Activated naive CD4-positive, alpha-beta T cell treated with anti-CD3 and anti-CD28 coated beads, Interleukin-2, amount 10 ng/mL, durations not matched to agents 7 days and 5 days (primary cell): ENCODE measurements around the gene COL27A1.

ENCODE experiments used
- CTCF ChIA-PET: fragments of 350-600 bp; sonication (Branson Sonifier 250); formaldehyde crosslinking; loops from one replicate; lab custom pipeline; 2021; ENCODE audit warnings: antibody characterized with exemption; lab: Charles Lee
- DNase-seq: peaks from one replicate; pipeline ENCODE4 v3.0.0-alpha.2; 2020
- H3K27ac Mint-ChIP-seq: one replicate; pipeline ENCODE4 v1.8.0; 2021; ENCODE audit warnings: mild to moderate bottlenecking, moderate library complexity, mixed read lengths
- H3K27me3 Mint-ChIP-seq: one replicate; pipeline ENCODE4 v1.8.0; 2021; ENCODE audit warnings: mild to moderate bottlenecking, mixed read lengths
- H3K36me3 Mint-ChIP-seq: one replicate; pipeline ENCODE4 v1.8.0; 2021; ENCODE audit warnings: mixed read lengths
- H3K4me1 Mint-ChIP-seq: one replicate; pipeline ENCODE4 v1.8.0; 2021; ENCODE audit warnings: mixed read lengths
- H3K4me3 Mint-ChIP-seq: one replicate; pipeline ENCODE4 v1.8.0; 2021; ENCODE audit warnings: mild to moderate bottlenecking, moderate library complexity, mixed read lengths
- H3K9me3 Mint-ChIP-seq: one replicate; pipeline ENCODE4 v1.8.0; 2021; ENCODE audit warnings: mixed read lengths

COL27A1 gene

DNA sequence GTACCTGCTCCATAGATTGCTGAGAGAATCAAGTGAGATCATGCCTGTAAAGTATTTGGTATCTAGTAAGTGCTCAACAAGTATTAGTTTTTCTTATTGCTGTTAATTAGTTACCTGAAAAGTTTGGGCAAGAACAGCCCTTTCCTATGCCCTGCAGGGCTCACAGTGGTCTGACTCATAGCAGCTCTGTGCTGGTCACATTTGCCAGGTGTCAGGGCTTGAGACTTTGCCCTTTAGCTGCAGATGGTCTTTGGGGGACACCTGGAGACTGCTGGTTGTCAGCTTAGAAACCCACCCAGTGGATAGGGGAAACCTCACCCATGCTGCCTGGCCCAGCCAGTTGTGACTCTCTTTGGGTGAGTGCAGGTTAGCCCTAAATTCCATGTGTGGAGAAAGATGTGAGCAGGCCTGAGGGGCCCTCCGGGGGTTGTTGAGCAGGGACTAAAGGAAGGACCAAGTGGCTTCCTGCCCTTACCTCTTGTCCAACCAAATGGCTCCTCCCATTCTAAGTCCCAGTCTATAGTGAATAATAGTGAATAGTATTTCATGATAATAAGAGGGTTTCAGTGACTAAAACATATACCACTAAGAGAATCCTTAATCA lies 9.0 kb downstream of the COL27A1 start:
- Mint-ChIP-seq H3K4me1 (no peaks in the 10 kb centered on the region), H3K27ac (no peak overlapping the region), H3K27me3 (peaks cover 3% of the 10 kb centered on the region), H3K36me3 (no peaks in the 10 kb centered on the region), H3K4me3 (no peak overlapping the region), H3K9me3 (no peaks in the 10 kb centered on the region)
- CTCF ChIA-PET: interaction anchor here (0.8 to 0.9 kb wide), 2 partner anchors 127 to 128 kb away, joined by 3 read pairs; no protein-coding TSS in a partner anchor
- no peak for DNase-seq

DNA sequence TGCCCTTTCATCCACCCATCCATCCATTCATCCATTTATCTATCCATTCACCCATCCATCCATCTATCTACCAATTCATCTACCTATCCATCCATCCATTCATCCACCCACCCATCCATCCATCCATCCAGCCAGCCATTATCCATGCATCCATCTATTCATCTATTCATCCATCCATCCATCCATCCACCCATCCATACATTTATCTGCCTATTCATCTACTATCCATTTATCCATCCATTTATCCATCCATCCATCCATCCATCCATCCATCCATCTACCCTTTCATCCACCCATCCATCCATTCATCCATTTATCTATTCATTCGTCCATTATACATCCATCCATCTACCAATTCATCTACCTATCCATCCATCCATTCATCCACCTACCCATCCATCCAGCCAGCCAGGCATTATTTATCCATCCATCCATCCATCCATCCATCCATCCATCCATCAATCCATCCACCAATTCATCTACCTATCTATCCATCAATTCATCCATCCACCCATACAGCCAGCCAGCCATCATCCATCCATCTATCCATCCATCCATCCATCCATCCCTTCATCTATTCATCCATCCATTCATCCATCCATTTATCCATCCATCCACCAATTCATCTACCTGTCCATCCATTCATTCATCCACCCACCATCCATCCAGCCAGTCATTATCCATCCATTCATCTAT lies 10.2 kb downstream of the COL27A1 start:
- CTCF ChIA-PET: no interaction called here
- Mint-ChIP-seq H3K4me3 (no peak overlapping the region), H3K27ac (no peak overlapping the region), H3K4me1 (no peaks in the 10 kb centered on the region), H3K27me3 (no peaks in the 10 kb centered on the region), H3K36me3 (no peaks in the 10 kb centered on the region), H3K9me3 (no peaks in the 10 kb centered on the region)
- no peak for DNase-seq

DNA sequence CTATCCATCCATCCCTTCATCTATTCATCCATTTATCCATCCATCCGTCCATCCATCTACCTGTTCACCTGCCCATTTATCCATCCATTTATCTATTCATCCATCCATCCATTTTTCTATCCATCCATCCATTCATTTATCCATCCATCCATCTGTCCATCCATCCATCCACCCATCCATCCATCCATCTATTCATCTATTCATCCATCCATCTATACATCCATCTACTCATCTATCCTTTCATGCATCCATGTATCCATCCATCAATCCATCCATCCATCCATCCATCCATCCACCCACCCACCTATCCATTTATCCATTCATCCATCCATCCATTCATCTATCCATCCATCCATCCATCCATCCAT lies 10.8 kb downstream of the COL27A1 start:
- no peaks in the 10 kb centered on the region for H3K27me3 Mint-ChIP-seq
- H3K36me3 Mint-ChIP-seq: no peaks in the 10 kb centered on the region
- no peaks in the 10 kb centered on the region for H3K9me3 Mint-ChIP-seq
- DNase-seq: no peak
- CTCF ChIA-PET: no interaction called here
- H3K4me1 Mint-ChIP-seq: no peaks in the 10 kb centered on the region
- H3K27ac Mint-ChIP-seq: no peak overlapping the region
- no peak overlapping the region for H3K4me3 Mint-ChIP-seq

DNA sequence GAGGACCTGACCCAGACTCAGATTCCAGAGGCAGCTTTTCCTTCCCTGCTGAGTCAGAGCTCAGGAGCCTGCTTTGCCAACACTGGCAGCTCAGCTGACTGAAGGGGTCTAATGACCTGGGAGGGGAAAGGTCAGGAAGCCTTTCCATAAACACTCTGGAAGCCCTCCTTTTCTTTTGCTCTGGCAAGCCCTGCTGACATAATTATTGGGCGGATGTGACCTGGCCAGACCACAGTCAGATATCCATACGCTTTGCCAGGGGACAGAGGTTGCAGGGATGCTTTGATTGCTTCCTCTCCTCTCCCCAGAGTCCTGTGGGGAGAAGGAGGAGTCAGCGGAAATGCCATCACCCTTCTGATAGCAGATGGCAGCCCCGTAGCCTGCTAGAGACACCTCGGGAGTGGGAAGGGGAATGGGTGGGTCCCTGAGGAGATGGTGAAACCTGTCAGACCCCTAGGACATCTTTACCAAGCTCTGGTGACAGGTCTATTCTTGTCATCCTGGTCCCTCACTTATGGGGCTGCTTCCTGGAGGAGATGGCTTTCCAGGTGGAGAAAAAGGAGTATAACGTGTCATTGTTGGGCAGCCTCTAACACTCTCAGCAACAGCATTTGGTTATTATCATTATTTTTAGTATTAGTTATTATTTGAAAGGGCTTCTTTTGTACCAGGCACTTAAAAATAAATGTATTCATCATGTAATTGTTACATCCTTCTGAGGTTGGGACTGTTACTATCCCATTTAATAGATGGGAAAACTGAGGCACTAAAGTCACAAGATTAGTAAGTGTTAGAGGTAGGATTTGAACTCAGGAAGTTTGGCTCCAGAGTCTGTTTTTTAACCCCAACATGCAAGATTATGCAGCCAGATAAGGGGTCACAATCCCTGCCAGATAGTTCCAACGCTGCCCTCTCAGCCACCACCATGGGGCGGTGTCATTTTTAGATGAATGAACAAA lies 11.6 kb downstream of the COL27A1 start:
- CTCF ChIA-PET: no interaction called here
- no peaks in the 10 kb centered on the region for H3K36me3 Mint-ChIP-seq

DNA sequence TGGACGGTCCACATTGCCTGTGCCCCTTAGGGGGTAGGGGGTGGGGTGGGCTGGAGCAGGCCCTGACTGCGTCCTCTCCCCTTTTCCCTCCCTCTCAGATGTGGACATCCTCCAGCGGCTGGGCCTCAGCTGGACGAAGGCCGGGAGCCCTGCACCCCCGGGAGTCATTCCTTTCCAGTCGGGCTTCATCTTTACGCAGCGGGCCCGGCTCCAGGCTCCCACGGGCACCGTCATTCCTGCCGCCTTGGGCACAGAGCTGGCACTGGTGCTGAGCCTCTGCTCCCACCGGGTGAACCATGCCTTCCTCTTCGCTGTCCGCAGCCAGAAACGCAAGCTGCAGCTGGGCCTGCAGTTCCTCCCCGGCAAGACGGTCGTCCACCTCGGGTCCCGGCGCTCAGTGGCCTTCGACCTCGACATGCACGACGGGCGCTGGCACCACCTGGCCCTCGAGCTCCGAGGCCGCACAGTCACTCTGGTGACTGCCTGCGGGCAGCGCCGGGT lies 12.3 kb downstream of the COL27A1 start:
- Mint-ChIP-seq H3K36me3 (no peaks in the 10 kb centered on the region), H3K4me1 (no peaks in the 10 kb centered on the region), H3K27me3 (no peaks in the 10 kb centered on the region), H3K4me3 (no peak overlapping the region), H3K27ac (no peak overlapping the region), H3K9me3 (no peaks in the 10 kb centered on the region)
- no peak for DNase-seq
- CTCF ChIA-PET: no interaction called here

More for the DNA sequence above, 11.6 kb downstream of the COL27A1 start:
- H3K27ac Mint-ChIP-seq: no peak overlapping the region
- DNase-seq: no peak
- no peak overlapping the region for H3K4me3 Mint-ChIP-seq
- H3K27me3 Mint-ChIP-seq: no peaks in the 10 kb centered on the region
- no peaks in the 10 kb centered on the region for H3K9me3 Mint-ChIP-seq
- H3K4me1 Mint-ChIP-seq: no peaks in the 10 kb centered on the region

DNA sequence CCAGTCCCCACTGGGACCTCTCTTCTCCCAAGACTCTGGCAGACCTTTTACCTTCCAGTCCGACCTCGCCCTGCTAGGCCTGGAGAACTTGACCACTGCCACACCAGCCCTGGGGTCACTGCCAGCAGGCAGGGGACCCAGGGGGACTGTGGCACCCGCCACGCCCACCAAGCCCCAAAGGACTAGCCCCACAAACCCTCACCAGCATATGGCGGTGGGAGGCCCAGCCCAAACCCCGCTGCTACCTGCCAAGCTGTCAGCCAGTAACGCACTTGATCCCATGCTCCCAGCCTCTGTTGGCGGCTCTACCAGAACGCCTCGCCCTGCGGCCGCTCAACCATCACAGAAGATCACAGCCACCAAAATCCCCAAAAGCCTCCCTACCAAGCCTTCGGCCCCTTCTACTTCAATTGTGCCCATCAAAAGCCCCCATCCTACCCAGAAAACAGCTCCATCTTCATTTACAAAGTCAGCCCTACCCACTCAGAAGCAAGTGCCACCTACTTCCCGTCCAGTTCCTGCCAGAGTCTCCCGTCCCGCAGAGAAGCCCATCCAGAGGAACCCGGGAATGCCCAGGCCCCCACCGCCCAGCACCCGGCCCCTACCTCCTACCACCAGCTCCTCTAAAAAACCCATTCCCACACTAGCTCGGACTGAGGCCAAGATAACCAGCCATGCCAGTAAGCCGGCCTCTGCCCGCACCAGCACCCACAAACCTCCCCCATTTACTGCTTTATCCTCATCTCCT lies 13.1 kb downstream of the COL27A1 start:
- Mint-ChIP-seq H3K27me3 (no peaks in the 10 kb centered on the region), H3K36me3 (no peaks in the 10 kb centered on the region), H3K4me1 (no peaks in the 10 kb centered on the region), H3K27ac (no peak overlapping the region), H3K4me3 (no peak overlapping the region), H3K9me3 (no peaks in the 10 kb centered on the region)
- CTCF ChIA-PET: no interaction called here
- no peak for DNase-seq

DNA sequence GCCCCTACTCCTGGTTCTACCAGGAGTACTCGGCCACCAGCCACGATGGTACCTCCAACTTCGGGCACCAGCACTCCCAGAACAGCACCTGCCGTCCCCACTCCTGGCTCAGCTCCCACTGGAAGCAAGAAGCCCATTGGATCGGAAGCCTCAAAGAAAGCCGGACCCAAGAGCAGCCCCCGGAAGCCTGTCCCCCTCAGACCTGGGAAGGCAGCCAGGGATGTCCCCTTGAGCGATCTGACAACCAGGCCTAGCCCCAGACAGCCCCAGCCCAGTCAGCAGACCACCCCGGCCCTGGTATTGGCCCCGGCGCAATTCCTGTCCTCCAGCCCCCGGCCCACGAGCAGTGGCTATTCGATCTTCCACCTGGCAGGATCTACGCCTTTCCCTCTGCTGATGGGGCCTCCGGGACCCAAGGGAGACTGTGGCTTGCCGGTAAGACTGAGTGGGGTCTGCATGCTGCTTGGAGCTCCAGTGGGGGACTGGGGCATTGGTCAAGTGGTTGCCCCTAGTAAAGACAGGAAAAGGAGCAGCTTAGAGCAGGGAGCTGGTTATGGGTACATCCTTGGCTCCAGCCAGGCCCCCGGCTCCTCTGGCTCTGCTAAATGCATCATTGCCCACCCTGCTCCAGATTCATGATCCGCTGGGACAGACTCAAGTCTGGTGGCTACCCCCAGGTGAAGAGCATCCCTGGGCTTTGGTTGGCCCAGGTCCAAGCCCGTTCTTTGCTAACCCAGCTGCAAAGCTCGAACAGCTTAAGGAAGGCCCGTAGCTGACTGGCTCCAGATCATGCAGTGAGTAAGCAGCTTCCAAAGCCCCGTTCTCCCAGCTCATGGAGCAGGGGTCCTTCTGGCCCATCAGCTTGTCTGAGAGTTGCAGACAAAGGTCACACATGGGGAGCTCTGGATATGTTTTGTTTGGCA lies 14.0 kb downstream of the COL27A1 start:
- no peak for DNase-seq
- Mint-ChIP-seq H3K4me1 (no peaks in the 10 kb centered on the region), H3K9me3 (no peaks in the 10 kb centered on the region), H3K4me3 (no peak overlapping the region), H3K36me3 (no peaks in the 10 kb centered on the region), H3K27ac (no peak overlapping the region), H3K27me3 (no peaks in the 10 kb centered on the region)
- CTCF ChIA-PET: no interaction called here

DNA sequence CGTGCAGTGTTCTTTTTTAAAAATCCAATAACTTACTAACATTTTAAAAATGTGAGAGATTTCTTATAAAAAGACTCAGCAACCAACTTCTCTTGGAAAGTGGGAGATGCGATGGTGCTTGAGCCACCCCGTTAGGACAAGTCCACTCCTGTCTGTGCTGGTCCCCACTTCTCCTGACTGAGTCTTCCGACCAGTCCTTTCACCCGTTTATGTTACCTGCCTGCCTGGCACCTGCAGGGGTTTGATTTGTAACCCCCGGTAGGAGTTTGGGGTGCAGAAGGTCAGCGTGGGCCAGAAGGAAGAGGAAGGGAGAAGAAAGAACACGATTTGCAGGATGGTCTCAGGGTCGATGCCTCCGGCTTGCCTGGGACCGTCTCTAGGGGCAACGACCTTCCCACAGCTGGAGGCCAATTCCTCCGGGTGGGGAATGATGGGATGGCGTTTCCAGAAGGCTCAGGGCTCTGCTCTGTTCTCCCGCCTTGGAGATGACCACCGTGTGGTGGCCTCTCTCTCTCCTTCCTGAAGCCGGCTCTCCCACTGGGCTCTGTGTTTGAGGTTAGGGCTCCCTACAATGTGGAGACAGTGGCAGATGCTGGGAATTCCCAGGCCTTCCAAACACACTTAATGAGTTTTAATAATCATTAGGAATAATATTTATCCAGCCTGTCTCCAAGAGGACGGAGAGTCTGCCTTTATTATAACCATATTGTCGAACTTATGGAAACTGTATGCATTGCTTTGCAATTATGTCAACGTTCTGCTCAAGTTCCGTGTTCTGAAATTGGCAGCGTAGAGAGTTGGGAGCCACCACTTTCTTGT lies 14.8 kb downstream of the COL27A1 start:
- CTCF ChIA-PET: no interaction called here
- H3K4me1 Mint-ChIP-seq: no peaks in the 10 kb centered on the region

DNA sequence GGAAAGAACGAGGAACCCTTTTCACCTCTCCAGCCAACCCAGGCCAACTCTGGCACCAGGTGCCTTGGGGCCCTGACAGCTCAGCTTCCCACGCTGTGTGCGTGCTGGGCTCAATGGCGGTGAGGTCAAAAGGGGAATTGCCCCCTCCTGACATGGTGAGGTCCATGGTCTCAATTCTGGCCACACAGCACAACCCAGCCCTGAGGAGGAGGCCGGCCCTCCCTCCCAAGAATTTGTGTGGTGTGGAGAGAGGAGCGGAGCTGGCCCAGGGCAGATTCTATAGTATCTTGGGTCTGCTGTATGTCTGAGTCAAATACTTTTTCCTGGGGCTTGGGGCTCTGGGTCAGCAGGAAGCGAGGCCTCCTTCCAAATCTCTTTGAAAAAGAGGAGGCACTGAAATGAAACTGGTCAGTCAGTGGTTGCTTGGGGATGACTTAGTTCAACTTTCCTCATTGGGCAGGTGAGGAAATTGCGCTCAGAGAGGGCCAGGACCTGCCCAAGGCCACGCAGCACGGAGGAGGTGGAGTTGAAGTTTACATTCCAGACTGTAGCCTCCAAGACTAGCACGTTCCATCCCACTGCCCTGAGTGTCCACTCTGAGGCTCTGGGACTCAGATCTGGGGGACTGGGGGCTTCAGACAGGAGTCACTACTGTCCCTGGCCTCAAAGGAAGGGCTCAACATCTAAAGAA lies 15.6 kb downstream of the COL27A1 start:
- Mint-ChIP-seq H3K27ac (no peak overlapping the region), H3K36me3 (no peaks in the 10 kb centered on the region), H3K9me3 (no peaks in the 10 kb centered on the region), H3K4me1 (no peaks in the 10 kb centered on the region), H3K27me3 (no peaks in the 10 kb centered on the region), H3K4me3 (no peak overlapping the region)
- no peak for DNase-seq
- CTCF ChIA-PET: no interaction called here

More for the DNA sequence above, 14.8 kb downstream of the COL27A1 start:
- no peak for DNase-seq
- Mint-ChIP-seq H3K27ac (no peak overlapping the region), H3K9me3 (no peaks in the 10 kb centered on the region), H3K27me3 (no peaks in the 10 kb centered on the region), H3K4me3 (no peak overlapping the region), H3K36me3 (no peaks in the 10 kb centered on the region)

DNA sequence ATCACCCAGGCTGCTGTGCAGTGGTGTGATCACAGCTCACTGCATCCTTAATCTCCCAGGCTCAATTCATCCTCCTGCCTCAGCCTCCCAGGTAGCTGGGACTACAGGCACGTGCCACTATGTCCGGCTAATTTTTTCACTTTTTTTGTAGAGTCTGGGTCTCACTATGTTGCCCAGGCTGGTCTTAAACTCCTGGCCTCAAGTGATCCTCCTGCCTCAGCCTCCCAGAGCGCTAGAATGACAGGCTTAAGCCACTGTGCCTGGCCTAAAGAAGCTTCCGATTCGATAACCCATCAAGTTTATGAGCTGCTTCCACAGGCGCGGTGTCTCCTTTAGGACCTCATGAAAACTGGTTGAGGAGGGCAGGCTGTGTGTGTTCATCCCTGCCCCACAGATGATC lies 16.2 kb downstream of the COL27A1 start:
- H3K36me3 Mint-ChIP-seq: no peaks in the 10 kb centered on the region
- H3K27me3 Mint-ChIP-seq: no peaks in the 10 kb centered on the region
- H3K9me3 Mint-ChIP-seq: no peaks in the 10 kb centered on the region
- H3K4me1 Mint-ChIP-seq: no peaks in the 10 kb centered on the region
- H3K27ac Mint-ChIP-seq: no peak overlapping the region
- CTCF ChIA-PET: interaction anchor here (0.6 to 1.1 kb wide), 2 partner anchors 15 to 89 kb away, joined by 3 read pairs; no protein-coding TSS in a partner anchor
- no peak for DNase-seq
- no peak overlapping the region for H3K4me3 Mint-ChIP-seq

DNA sequence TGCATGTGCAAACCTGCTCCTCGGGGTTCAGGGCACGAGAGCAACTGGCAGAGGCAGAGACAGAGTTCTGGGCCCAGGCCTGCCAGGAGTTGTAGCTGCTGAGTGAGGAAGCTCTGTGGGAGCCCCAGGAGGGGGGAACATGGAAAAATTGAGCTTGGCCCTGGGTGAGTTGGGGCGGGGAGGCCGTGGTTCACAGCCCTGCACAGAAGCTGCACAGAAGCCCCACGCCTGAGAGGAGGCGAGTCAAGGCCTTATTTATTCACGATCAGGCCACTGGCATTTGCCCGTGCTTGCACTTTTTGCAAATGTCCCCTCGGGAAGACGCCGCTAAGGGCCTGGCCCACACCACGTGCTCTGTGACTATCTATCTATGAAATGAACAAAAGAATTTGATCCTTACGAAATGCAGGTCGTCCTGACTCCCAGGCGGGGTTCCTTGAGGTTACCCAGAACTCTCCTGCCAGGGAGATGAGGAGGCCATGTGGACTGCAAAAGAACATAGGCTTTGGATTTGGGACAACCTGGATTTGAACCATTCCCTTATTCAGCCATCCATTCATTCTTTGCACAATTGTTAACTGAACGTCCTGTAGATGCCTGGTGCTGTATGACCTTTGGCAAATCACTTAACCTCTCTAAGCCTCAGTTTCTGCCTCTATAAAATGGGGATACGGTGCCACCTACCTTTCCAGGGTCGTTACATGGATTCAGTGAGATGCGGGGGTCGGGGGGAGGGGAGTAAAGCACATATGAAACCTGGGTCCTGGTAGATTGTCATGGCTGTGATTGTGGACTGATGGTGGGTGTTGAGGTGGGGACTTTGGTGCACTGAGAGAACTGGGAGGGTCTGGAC lies 17.9 kb downstream of the COL27A1 start:
- Mint-ChIP-seq H3K9me3 (no peaks in the 10 kb centered on the region), H3K27me3 (peaks cover 9% of the 10 kb centered on the region), H3K36me3 (no peaks in the 10 kb centered on the region), H3K27ac (no peak overlapping the region), H3K4me1 (no peaks in the 10 kb centered on the region), H3K4me3 (no peak overlapping the region)
- no peak for DNase-seq
- CTCF ChIA-PET: interaction anchor here (1.3 kb wide), 1 partner anchor 11 kb away, joined by 3 read pairs; no protein-coding TSS in a partner anchor
